ENCODE measurements around the gene CCNB2. TPM values are rescaled to one million over a fixed set of nuclear protein-coding genes. Genes with fewer than 3 reads are reported as not detected.

Gene CCNB2
- total and polyA plus RNA-seq, 2 of the 8 experiments (the other 6 are each of a cell fraction or from before 2014, with no cell fraction given): 70.7 to 92.1 TPM

DNA sequence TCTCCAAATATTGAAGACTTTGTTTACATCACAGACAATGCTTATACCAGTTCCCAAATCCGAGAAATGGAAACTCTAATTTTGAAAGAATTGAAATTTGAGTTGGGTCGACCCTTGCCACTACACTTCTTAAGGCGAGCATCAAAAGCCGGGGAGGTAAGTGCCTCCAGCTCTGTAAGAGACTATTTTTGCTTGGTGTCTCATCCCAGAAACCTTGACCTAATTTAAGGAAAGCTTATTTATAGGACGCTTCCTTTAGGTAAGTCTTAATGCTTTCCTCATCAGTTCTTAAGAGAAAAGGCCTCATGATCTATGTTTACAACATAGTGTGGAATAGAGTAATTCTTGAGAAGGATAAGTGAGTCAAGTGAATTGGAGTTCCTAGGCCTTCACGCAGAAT lies 11.8 kb downstream of the CCNB2 start (continued):
- TF ChIP-seq BCL11A (IDR thresholded peaks at IDR 0.05; ENCODE audit: low read depth in 2 of 2, low read length in 2 of 2) (no peak), SP2 (IDR thresholded peaks at IDR 0.05; ENCODE audit: low read length) (no peak), POU5F1 (IDR thresholded peaks at IDR 0.05; ENCODE audit: low read depth, low read length) (no peak), FOSL1 (IDR thresholded peaks at IDR 0.05; ENCODE audit: insufficient read depth, low read depth, low read length) (no peak), RNF2 (IDR thresholded peaks at IDR 0.05; ENCODE audit: borderline replicate concordance, low read depth, low read length, missing control alignments, poor library complexity, severe bottlenecking) (no peak), RXRA (IDR thresholded peaks at IDR 0.05; ENCODE audit: insufficient read depth, low read depth, low read length) (no peak)
- TF ChIP-seq, protein P1, sequence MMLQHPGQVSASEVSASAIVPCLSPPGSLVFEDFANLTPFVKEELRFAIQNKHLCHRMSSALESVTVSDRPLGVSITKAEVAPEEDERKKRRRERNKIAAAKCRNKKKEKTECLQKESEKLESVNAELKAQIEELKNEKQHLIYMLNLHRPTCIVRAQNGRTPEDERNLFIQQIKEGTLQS (IDR thresholded peaks at IDR 0.05; ENCODE audit: insufficient read depth, low read depth, low read length): no peak
